C4-2B (cell line): Measurements from ENCODE around the gene THAP9.
A peak's percentile ranks its signal among the peaks of the same experiment; 100 is the strongest.

ENCODE experiments used
- H3K27ac ChIP-seq: fragments of 450-650 bp; 2 replicates; pipeline ENCODE4 v1.5.1; 2017
- ZFX ChIP-seq: fragments of 450-650 bp; IDR thresholded peaks from 2 replicates; pipeline ENCODE4 v1.6.1; 2017
- TF ChIP-seq, protein P1 (sequence below): fragments of 450-650 bp; conservative IDR thresholded peaks from 2 replicates; pipeline ENCODE4 v1.5.1; 2017; ENCODE audit warnings: mild to moderate bottlenecking

THAP9 gene

DNA sequence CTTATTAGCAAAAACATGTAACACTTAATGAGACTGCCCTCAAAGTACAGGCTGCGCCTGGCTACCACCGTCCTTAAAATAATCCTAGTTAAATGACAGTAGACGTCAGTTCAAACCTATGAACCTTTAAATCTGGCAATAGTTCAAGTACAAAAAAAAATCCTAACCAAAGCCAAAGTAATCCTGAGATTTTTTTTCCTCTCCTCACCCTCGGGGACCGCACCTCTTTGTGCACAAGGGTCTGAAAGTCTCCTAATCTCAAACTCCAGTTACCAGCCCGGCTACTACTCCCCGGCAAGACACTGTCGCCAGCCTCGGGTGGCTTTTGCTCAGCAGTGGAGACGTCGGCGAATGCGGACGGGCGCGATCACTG is 10.0 kb upstream of the THAP9 start:
- no peak for TF ChIP-seq ZFX
- TF ChIP-seq, protein P1, sequence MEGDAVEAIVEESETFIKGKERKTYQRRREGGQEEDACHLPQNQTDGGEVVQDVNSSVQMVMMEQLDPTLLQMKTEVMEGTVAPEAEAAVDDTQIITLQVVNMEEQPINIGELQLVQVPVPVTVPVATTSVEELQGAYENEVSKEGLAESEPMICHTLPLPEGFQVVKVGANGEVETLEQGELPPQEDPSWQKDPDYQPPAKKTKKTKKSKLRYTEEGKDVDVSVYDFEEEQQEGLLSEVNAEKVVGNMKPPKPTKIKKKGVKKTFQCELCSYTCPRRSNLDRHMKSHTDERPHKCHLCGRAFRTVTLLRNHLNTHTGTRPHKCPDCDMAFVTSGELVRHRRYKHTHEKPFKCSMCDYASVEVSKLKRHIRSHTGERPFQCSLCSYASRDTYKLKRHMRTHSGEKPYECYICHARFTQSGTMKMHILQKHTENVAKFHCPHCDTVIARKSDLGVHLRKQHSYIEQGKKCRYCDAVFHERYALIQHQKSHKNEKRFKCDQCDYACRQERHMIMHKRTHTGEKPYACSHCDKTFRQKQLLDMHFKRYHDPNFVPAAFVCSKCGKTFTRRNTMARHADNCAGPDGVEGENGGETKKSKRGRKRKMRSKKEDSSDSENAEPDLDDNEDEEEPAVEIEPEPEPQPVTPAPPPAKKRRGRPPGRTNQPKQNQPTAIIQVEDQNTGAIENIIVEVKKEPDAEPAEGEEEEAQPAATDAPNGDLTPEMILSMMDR: no peak
- peak overlapping the region; percentile 97 for H3K27ac ChIP-seq

DNA sequence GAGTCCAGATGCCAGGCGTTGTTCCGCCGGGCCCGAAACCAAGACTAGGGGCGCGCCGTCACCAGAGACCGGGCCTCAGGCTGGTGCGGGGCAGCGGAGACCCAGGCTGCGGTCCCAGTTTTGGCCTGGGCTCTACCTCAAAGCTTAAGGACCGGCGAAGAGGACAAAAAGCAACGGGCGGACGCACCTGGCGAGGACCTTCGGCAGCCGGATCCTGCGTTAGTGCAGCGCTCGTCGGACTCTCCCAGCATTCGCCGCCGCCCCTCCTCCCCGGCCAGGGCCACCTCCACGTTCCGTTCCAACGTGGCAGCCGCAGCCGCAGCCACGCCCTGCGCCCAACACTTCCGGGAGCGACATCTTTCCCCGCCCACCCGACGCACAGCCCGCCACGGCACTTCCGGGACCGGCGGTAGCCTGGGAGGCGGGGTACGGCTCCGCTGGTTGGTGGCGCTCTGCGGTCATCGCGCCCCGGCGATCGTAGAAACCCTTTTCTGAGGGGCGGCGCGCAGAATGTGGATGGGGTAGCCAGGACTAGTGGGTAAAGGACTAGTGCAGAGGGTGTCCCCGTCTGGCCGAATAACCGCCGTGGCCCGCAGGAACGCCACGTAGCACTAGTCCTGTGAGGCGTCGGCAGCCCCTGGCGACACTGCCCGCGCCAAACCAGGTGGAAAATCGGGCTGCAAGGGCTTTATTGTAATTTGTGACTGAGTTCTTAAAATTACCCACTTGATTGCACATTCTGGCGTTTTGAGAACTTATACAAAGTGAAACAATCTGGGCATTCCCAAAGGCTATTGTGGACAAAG is 9.4 kb upstream of the THAP9 start, which contains the start of gene SEC31A:
TSS of gene SEC31A (minus strand) at position 253 of the 806 bp plus-strand sequence. CDS start 9,217 bp downstream, outside the sequence.
- peak within 1 kb of the TSS; percentile 97 for H3K27ac ChIP-seq
- TF ChIP-seq, protein P1: peak; percentile 18
- peak; percentile 87 for TF ChIP-seq ZFX

DNA sequence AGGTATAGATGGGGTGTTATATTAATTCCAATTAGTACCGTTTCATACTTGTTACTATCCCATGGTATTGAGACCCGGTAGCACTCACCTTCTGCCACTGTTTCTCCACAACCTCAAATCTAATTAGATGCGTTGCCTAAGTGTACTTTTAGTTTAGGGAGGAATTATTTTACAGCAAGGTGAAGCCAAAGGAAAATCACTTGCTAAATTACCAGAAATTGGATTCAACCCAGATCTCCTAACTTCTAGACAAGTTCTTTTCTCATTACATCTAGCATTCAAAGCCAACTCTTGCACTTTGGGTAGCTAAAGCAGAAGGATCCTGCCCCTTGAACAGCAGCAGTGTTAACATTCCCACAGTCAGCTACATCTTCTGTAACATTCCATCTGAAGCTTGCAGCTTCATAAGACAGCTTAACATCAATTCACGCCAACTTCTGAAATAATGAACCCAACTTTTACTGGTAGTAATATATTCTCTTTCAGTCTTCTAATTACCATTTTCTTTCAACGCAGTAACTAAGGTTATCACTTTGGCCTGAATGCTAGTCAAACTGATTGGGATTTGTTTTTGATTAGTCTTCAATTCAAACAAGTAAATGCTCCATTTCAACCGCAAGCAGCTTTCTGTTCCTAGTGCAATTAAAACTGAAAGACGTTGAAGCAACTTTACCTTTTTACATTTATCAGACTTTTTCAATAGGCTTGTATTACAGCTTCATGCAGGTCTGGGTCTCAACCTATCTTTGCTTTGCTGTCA is 8.6 kb upstream of the THAP9 start:
- peak overlapping the region; percentile 97 for H3K27ac ChIP-seq
- TF ChIP-seq, protein P1: 0 out of 2 replicates have a peak, but pooled peaks have one; percentile 2
- TF ChIP-seq ZFX: no peak

DNA sequence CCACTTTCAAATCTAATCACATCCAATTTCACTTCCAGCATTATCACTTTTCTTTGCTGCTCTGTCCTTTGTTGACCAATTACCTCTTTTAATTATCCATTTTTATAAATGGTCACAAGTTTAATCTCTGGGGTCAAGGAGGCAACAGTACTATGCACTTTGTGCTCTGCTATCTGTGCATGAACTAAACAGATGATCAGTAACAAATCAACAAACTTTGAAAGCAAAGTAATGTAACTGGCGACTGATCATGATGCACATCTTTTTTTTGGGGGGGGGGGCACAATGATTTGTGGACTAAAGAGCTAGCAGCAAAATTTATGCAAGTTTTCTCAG is 8.1 kb upstream of the THAP9 start:
- no peak for TF ChIP-seq ZFX
- TF ChIP-seq, protein P1: no peak

DNA sequence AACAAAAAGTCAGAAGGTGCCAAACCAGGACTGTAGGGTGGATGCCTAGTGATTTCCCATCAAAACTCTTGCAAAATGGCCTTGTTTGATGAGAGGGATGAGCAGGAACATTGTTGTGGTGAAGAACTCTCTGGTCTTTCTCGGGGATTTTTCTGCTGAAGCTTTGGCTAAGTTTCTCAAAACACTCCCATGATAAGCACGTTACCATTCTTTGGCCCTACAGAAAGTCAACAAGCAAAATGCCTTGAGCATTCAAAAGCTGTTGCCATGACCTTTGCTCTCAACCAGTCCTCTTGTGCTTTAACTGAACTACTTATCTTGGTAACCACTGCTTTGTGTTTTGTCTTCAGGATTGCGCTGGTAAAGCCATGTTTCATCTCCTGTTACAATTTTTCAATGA is 6.6 kb upstream of the THAP9 start:
- TF ChIP-seq ZFX: no peak
- TF ChIP-seq, protein P1: no peak
- no peak overlapping the region for H3K27ac ChIP-seq

More for the DNA sequence above, 8.1 kb upstream of the THAP9 start:
- H3K27ac ChIP-seq: no peak overlapping the region

DNA sequence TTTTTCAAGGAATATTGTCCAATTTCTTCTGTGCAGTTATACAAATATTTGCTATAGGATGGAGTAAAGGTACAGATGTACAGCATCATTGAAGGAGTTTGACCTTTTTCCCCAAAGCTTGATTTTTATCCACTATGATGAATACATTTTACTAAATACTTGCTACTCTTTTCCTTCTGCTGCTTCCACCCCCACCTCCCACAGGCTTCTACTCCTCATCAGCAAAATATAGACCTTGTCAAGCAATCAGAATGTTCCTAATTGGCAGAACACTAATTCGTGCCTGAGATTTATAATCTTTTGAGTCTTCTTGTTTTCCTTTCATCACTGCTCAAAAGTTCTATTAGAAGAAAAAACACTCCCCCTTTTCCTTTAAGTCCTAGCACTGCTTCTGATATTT is 3.8 kb upstream of the THAP9 start:
- TF ChIP-seq ZFX: no peak
- TF ChIP-seq, protein P1: no peak
- no peak overlapping the region for H3K27ac ChIP-seq
